OCI-LY7 (cell line): Measurements from ENCODE around the gene PPFIA3. TPM values are rescaled to one million over a fixed set of nuclear protein-coding genes. Genes with fewer than 3 reads are reported as not detected.
A peak's percentile ranks its signal among the peaks of the same experiment; 100 is the strongest.

ENCODE experiments used
- BruUV-seq: library from RNA; stranded (reverse); fragments of 400-500 nt; replicated peaks from 2 replicates; lab custom pipeline; 2021; lab: Mats Ljungman, UMichigan
- CTCF ChIA-PET: fragments of 300-600 bp; sonication (Branson Sonifier 250); formaldehyde crosslinking; loops from one replicate; lab custom pipeline; 2022; ENCODE audit warnings: antibody characterized with exemption; ENCODE audit not compliant: unreplicated experiment; lab: Charles Lee
- POLR2A ChIA-PET: fragments of 300-600 bp; sonication (Branson Sonifier 250); formaldehyde crosslinking; loops from one replicate; lab custom pipeline; 2022; ENCODE audit warnings: antibody characterized with exemption; lab: Charles Lee
- DNase-seq: peaks from one replicate; pipeline ENCODE4 v3.0.0-alpha.2; 2015; ENCODE audit warnings: low spot score
- H2AFZ ChIP-seq: fragments of 200-600 bp; sonication (generic), shearing (Covaris generic); 2 replicates; pipeline ENCODE4 v1.6.1; 2014; ENCODE audit warnings: mild to moderate bottlenecking, antibody characterized with exemption, low read length, moderate library complexity
- H3K27ac ChIP-seq: fragments of 200-600 bp; sonication (generic); 2 replicates; pipeline ENCODE4 v1.5.1; 2014; ENCODE audit warnings: mixed run types, low read depth, mild to moderate bottlenecking, moderate library complexity, low read length, inconsistent platforms; ENCODE audit not compliant: poor library complexity, severe bottlenecking
- H3K36me3 ChIP-seq: fragments of 200-600 bp; sonication (generic); 2 replicates; pipeline ENCODE4 v1.6.1; 2014; ENCODE audit warnings: mild to moderate bottlenecking, antibody characterized with exemption, low read length, moderate library complexity, mixed read lengths; ENCODE audit not compliant: insufficient read depth
- H3K4me1 ChIP-seq: fragments of 200-600 bp; sonication (generic); 2 replicates; pipeline ENCODE4 v1.5.1; 2014; ENCODE audit warnings: mild to moderate bottlenecking, low read length; ENCODE audit not compliant: insufficient read depth, poor library complexity, severe bottlenecking
- H3K4me2 ChIP-seq: fragments of 200-600 bp; sonication (generic); 2 replicates; pipeline ENCODE4 v1.6.1; 2014; ENCODE audit warnings: mild to moderate bottlenecking, low read length
- H3K4me3 ChIP-seq: fragments of 200-600 bp; sonication (generic); 2 replicates; pipeline ENCODE4 v1.5.1; 2014; ENCODE audit warnings: mild to moderate bottlenecking, low read depth, low read length; ENCODE audit not compliant: poor library complexity, severe bottlenecking
- H3K79me2 ChIP-seq: fragments of 200-600 bp; sonication (generic); 2 replicates; pipeline ENCODE4 v1.6.1; 2016; ENCODE audit warnings: low read depth, mild to moderate bottlenecking, low read length, moderate library complexity, mixed read lengths; ENCODE audit not compliant: insufficient read depth
- H3K9me2 ChIP-seq: fragments of 200-600 bp; sonication (generic); 2 replicates; pipeline ENCODE4 v1.6.1; 2016; ENCODE audit warnings: mild to moderate bottlenecking, low read length, mixed read lengths; ENCODE audit not compliant: insufficient read depth
- H3K9me3 ChIP-seq: fragments of 200-600 bp; sonication (generic); 2 replicates; pipeline ENCODE4 v1.6.1; 2014; ENCODE audit warnings: mild to moderate bottlenecking, mixed run types, low read length, mixed read lengths
- H4K20me1 ChIP-seq: fragments of 200-600 bp; sonication (generic); 2 replicates; pipeline ENCODE4 v1.6.1; 2014; ENCODE audit warnings: mild to moderate bottlenecking, antibody characterized with exemption, low read length, moderate library complexity, mixed read lengths; ENCODE audit not compliant: insufficient read depth
- CTCF ChIP-seq: fragments of 200-600 bp; sonication (generic); conservative IDR thresholded peaks from 2 replicates; pipeline ENCODE4 v1.5.1; 2014; ENCODE audit warnings: mild to moderate bottlenecking, antibody characterized with exemption, low read length, moderate library complexity, mixed read lengths
- EZH2phosphoT487 ChIP-seq: fragments of 200-600 bp; sonication (generic); IDR thresholded peaks from 2 replicates; pipeline ENCODE4 v1.6.1; 2018; ENCODE audit warnings: low read depth, borderline replicate concordance, mild to moderate bottlenecking, mixed run types, antibody characterized with exemption, low read length, moderate library complexity, mixed read lengths
- intact Hi-C: fragments of 100-400 bp; cut with micrococcal nuclease; formaldehyde crosslinking; loops from one replicate; pipeline ENCODE4 v1.10.0; 2022; ENCODE audit not compliant: unreplicated experiment
- total RNA-seq, 2 experiments: library from RNA; depleted of rRNA in 1 of 2; stranded (reverse); fragments of >200 nt in 1 of 2; shearing (Covaris generic) in 1 of 2; gene quantifications; 2 replicates each; pipeline ENCODE4 v1.2.3, GENCODE V29; 2014 to 2022

PPFIA3 gene
- total RNA-seq, 2 experiments from 2014 or later, result 17.8 to 21.2 TPM

GRCh38 chr19:49150106-49150943 lies 31.0 kb downstream of the PPFIA3 start:
- ChIA-PET CTCF (interaction anchor here (0.6 to 1.4 kb wide), 2 partner anchors 49 to 435 kb away, joined by 3 read pairs; no protein-coding TSS in a partner anchor), POLR2A (interaction anchor here (0.8 kb wide), 1 partner anchor 12 kb away, joined by 3 read pairs; no protein-coding TSS in a partner anchor)
- Histone ChIP-seq H3K9me3 (no peaks in the 10 kb centered on the region), H3K9me2 (no peaks in the 10 kb centered on the region), H3K4me1 (peaks cover 32% of the 10 kb centered on the region), H3K4me3 (peak overlapping the region; percentile 83), H4K20me1 (no peaks in the 10 kb centered on the region), H3K36me3 (no peaks in the 10 kb centered on the region), H3K4me2 (peak overlapping the region; percentile 85), H3K79me2 (no peaks in the 10 kb centered on the region), H2AFZ (peak overlapping the region; percentile 72; the same call in 1 of the 2 replicates), H3K27ac (peak overlapping the region; percentile 36)
- no TSS peak for BruUV-seq
- intact Hi-C loops, result no loop called here
- peak; percentile 90 for DNase-seq
- TF ChIP-seq EZH2phosphoT487 (no peak), CTCF (no peak)

GRCh38 chr19:49150944-49151243 lies 31.6 kb downstream of the PPFIA3 start:
- Histone ChIP-seq H3K36me3 (no peaks in the 10 kb centered on the region), H3K4me3 (peak overlapping the region; percentile 83), H4K20me1 (no peaks in the 10 kb centered on the region), H3K79me2 (no peaks in the 10 kb centered on the region), H2AFZ (peak overlapping the region; percentile 72; the same call in 1 of the 2 replicates), H3K27ac (no peak overlapping the region), H3K4me2 (peak overlapping the region; percentile 85), H3K4me1 (peaks cover 27% of the 10 kb centered on the region), H3K9me3 (no peaks in the 10 kb centered on the region), H3K9me2 (no peaks in the 10 kb centered on the region)
- CTCF ChIA-PET, result interaction anchor here (0.6 to 1.4 kb wide), 2 partner anchors 48 to 434 kb away, joined by 3 read pairs; no protein-coding TSS in a partner anchor
- intact Hi-C loops, result no loop called here
- TF ChIP-seq EZH2phosphoT487 (no peak), CTCF (no peak)
- no TSS peak for BruUV-seq
- POLR2A ChIA-PET, result no interaction called here
- no peak for DNase-seq
